ENCODE measurements around the gene ABCB9. TPM values are rescaled to one million over a fixed set of nuclear protein-coding genes. Genes with fewer than 3 reads are reported as not detected.

ABCB9 gene
- total and polyA plus RNA-seq, 2 experiments from 2014 or later = 1.2 to 7.0 TPM

- DNase-seq (ENCODE audit: low spot score) (no peak), ATAC-seq (no peak)
- no peaks in the 10 kb centered on the region for H3K36me3 Mint-ChIP-seq (ENCODE audit: low read depth)
- no peaks in the 10 kb centered on the region for H3K27me3 ChIP-seq (ENCODE audit: insufficient read depth)
- H3K9me2 ChIP-seq (ENCODE audit: insufficient read depth) = no peaks in the 10 kb centered on the region
- TF ChIP-seq ZNF462 (CRISPR knock-in tag; IDR thresholded peaks at IDR 0.05) = no peak
- TF ChIP-seq EZH2phosphoT487 (IDR thresholded peaks at IDR 0.05; ENCODE audit: unreplicated experiment) = no peak
- TF ChIP-seq ZNF114 (CRISPR knock-in tag; IDR thresholded peaks at IDR 0.05) = no peak
- no peak for TF ChIP-seq REST (IDR thresholded peaks at IDR 0.05; ENCODE audit: unreplicated experiment)
- H3F3A ChIP-seq (replicated peaks; ENCODE audit: low read depth) = no peaks in the 10 kb centered on the region
- H3K4me1 ChIP-seq (ENCODE audit: insufficient read depth) = no peaks in the 10 kb centered on the region
- no peak overlapping the region for H3K27ac Mint-ChIP-seq
- H3K79me2 ChIP-seq (replicated peaks; ENCODE audit: insufficient read depth) = no peaks in the 10 kb centered on the region
- no peak overlapping the region for H3K27ac ChIP-seq (ENCODE audit: low read depth)
- no peaks in the 10 kb centered on the region for H3K36me3 ChIP-seq (ENCODE audit: insufficient read depth)
- H3K27me3 Mint-ChIP-seq (ENCODE audit: insufficient read depth, low read depth, poor library complexity) = peaks cover 13% of the 10 kb centered on the region
- H3K4me2 ChIP-seq = no peak overlapping the region
- H3K4me3 ChIP-seq = no peak overlapping the region
- H4K20me1 ChIP-seq (replicated peaks; ENCODE audit: insufficient read depth) = no peaks in the 10 kb centered on the region
- H2AFZ ChIP-seq = no peak overlapping the region
- H3K4me3 Mint-ChIP-seq = no peak overlapping the region
- H3K4me1 Mint-ChIP-seq = no peaks in the 10 kb centered on the region; the same call in 2 of the 3 replicates
- H3K9me3 Mint-ChIP-seq = no peaks in the 10 kb centered on the region; the same call in 2 of the 3 replicates
These were observed 33.1 kb upstream of the ABCB9 start for GRCh38 chr12:122999196-122999946.
